Fibroblast of skin of back (primary cell): Measurements from ENCODE around the gene A2M.

ENCODE experiments used
- DNase-seq: peaks from one replicate; pipeline ENCODE4 v3.0.0-alpha.2; 2013

Gene A2M

DNA sequence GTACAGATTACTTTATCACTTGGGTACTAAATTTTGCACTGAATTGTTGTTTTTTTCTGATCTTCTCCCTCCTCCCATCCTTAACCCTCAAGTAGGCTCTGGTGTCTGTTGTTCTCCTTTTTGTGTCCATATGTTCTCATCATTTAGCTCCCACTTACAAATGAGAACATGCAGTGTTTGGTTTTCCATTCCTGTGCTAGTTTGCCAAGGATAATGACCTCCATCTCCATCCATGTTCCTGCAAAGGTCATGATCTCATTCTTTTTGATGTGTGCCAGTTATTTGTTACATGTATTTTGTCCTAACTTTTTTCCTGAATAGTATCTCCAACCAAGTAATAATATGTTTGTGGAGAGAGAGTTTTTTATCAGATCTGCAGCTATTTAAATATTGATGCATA lies 44.2 kb downstream of the A2M start:
- no peak for DNase-seq

DNA sequence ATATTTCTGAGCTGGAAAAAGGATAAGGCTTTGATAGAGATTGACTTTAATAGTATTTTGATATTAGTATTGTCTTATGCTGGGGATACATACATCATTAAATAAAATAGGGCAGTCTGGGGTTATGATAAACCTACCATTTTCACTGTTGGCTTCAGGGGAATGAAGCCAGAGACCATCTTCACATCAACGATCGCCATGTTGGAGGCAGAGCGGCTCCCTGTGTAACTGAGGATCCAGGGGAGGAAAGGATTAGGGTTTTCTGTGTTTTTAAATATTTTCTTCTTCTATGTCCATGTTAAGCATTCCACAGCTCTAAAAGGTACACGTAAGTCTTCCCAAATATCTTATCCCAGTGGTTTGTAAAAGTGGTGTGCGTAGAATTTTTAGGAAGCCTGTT lies 45.4 kb downstream of the A2M start:
- DNase-seq = no peak

GRCh38 chr12:9068600-9068999 lies 47.1 kb downstream of the A2M start:
- no peak for DNase-seq

DNA sequence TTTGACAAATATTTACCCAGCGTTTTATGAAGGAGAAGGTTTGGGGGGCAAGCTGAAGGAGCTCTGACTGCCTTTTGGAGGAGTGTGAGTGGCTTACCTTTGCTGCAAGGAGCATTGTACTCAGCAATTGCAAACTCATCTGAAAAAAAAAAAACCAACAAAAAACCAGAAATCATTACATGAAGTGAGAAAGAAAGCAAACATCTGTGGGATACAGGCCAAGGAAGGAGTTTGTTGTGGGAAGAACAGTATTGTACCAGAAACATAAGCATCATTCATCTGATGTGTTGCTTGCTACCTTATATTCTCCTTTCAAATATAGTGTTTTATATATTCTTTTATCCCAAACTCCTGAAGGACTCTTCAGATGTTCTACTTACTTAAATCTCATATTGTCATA lies 47.6 kb downstream of the A2M start:
- DNase-seq = no peak

DNA sequence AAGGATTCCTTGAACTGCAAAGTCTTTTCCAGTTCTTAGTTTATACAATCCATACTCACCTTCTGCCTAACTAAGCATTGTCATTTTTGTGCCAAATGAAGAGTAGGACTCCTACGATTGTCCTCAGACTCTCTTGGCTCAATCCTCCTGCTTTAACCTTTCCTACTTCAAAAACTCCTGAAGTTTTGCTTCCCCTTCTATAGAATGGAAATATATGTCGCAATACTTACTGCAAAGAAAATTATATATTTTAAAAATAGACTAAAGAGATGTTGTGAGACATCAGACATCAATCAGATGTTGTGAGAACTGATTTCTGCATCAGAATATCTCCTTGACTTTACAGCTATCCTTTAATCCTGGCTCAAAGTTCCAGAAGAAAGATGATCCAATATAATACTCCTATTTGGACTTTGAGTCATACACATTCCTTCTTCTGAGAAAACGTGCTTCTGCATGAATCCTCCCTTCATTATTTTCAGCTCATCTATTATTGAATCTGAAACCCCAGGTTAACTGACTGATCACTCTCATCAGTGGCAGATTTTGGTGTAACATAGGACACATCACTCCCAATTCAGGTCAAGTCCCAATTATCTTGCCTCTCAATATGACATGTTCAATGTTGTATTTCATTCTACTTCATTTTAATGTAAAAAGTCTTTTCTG lies 48.8 kb downstream of the A2M start:
- no peak for DNase-seq

DNA sequence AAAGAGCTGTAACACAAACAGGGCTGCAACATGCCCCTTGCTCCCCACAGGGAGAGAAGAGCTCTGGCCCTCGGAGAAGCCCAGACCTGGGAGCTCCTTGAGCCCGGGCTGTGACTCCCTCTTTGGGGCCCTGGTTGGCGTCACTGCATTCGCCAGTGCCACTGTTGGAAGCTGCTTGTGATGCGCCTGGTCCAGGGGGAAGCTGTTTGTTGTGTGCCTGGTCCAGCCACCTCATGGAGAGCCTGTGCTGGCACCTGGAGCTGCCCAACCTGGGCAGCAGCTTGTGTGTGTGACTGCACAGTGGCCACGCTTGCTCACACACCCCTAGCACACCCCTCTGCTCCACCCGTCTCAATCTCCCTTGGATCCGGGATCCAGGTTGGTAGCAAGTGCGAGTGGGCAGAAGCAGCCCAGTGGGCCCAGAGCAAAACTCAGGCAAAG lies 49.5 kb downstream of the A2M start:
- no peak for DNase-seq

DNA sequence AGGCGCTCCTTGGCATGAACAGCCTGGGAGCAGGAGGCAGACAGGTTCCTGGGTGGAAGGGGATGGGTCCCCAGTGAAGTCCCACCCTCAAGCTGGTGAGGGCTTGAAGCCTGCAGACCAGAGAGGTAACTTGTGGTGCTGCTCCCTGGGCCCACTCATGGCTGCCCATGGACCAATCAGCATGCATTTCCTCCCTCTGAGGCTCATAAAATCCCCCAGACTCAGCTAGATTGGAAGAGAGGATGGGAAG lies 50.2 kb downstream of the A2M start:
- no peak for DNase-seq

DNA sequence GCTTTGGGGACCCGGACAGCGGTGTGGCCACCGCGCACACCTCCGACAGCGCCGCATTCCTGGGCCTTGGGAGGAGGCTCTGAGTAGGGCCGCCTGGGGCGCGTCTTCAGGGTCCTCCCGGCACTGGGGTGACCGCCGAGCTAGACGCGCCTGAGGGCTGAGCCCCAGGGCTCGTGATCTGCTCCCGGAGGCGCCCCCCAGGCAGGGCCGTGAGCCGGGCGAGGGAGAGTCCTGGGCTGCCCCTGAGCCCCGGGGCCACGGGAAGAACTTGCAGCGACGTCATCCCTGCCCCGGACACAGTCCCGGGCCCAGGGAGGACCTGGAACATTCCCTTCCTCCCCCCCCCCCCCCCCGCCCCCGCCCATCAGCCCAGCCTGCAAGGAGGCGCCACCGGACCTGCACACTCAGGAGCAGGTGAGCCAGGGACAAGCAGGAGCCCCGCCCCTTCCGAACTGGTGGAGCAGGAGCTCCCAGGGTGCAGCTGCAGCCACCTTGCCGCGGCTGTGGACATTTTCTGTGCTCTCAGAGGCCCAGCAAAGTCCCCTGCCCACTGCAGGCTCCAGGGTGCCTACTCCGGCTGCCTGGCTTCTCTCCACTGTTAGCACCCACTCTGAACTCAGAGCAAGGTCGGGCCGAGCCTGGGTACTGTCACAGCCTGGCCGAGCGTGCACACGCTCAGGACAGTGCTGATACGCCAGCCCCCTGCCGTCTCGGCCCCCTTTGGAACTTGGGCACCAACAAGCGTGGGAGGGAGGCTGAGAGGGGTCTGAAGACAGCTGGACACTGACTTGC lies 50.7 kb downstream of the A2M start:
- DNase-seq = peak; percentile 43

DNA sequence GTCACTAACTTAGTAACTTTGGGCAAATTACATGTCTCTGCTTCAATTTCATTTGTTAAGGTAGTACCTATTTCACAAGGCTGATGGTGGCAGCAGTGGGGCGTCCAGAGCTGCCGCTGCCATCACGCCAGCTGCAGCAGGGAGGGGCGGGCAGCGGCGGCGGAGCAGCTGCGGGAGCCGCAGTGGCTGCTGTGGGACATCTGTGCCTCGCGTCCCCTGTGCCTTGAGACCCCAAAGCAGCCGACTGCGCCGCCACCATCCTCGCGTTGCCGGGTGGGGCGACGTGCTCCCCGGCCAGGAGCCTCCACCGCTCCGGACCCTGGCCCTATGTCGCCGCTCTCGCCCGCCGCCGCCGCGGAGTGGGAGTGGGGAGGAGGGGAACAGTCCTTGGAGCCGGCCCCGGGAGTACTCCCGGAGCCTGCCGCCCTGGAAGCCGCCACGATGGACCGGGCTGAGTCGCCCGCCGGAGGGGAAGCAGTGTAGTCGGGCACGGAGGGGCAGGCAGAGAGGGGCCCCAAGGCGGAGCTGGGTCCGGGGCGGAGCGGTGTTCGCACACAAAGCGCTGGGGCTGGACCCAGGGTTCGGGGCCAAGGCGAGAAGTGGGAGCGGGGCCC lies 51.4 kb downstream of the A2M start:
- DNase-seq = peak; percentile 53

DNA sequence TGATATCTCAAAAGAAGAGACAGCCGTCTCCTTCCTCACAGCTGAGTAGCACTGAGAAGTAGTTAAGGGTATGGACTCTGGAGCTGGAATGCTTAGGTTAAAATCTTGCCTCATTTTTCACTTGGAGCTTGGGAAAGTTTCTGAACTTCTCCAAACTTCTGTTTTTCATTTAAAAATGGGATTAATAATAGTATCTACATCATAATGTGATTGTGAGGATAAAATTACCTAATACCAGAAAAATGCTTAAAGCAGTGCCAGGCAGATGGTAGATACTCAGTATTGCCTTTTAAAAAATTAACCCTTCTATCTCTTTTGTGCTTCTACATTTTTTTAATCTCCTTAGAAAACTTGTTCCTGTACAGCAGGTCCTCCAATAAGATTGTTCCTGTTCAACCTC lies 63.1 kb downstream of the A2M start:
- DNase-seq = no peak

GRCh38 chr12:9051158-9051550 lies 64.6 kb downstream of the A2M start:
- DNase-seq = no peak

DNA sequence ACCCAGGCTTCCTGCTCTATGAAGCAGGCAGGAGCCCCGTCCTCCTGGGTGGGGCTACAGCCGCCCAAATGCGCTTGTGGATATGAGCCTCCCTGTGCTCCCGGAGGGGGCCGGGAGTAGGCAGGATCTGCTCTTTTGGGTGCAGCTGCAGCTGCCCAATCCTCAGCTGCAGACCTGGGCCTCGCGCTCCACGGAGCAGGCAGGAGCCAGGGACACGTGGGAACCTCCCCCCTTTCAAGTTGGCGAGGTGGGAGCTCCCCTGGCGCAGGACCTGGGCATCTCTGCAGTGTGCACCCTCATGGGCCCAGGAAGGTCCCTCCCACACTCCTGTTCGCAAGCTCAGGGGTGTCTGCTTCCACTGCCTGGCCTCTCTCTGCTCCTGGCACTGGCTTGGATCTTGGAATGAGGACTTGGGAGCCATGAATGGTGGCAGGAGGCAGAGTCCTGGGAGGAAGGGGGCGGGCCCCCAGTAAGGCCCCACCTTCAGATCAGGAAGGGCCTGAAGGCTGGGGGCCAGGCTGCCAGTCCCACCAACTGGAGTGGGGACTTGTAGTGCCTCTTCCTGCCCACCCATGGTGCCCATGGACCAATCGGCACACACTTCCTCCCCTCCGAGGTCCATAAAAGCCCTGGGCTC lies 65.1 kb downstream of the A2M start:
- no peak for DNase-seq

- peak; percentile 44 for DNase-seq
Measured at GRCh38 chr12:9049520-9050133, 66.1 kb downstream of the A2M start.

DNA sequence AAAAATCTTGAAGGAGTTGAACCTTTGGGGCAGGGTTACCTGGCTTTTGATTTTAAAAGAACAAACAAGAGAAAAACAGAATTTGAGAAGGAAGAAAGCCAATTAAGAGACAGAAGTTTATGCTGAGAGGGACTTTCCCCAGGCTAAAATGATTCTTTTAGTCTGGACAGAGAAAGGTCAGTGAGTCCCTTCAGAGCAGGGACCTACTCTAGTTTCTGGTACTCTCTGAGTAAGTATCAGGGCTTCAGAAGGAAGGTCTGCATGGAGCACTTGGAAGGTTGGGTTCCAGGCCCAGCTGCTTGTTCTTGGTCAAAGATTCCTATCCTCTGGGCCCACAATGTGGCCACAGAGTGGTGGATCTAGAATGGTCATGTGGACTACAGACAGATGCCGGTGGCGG lies 66.8 kb downstream of the A2M start:
- no peak for DNase-seq

DNA sequence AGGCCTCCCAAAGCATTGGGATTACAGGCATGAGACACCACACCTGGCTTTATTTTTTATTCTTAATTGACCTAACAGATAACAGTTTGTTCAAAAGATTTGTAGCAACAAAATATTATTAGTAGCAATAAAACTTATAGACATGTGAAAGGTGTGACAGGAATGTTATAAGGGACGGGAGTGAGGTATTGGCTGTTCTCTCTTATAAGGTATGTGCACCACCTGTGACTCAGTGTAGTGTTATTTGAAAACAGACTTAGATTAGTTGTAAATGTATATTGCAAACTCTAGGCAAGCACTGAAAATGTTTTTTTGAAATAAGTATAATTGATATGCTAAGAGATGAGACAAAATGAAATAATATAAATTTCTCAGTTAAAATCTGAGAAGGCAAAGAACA lies 68.6 kb downstream of the A2M start:
- DNase-seq = no peak

GRCh38 chr12:9043766-9044165 lies 72.0 kb downstream of the A2M start:
- no peak for DNase-seq

DNA sequence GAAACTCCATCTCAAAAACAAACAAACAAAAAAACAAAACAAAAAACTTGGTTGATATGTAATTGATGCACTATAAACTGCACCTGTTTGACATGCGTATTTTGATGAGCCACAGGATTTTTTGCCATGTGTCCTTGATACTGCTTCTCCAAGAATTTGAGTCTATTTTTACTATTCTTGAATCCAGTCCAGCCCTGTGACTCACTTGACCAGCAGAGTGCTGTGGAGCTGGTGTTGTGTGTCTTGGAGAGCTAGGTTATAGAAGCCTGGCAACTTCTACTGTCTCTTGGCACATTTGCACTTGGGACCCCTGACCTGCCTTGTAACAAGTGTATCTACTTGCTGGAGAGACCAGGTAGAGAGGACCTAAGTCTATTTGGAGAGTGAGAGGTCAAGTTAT lies 74.4 kb downstream of the A2M start:
- peak; percentile 38 for DNase-seq

GRCh38 chr12:9040484-9041186 lies 75.1 kb downstream of the A2M start:
- no peak for DNase-seq

GRCh38 chr12:9039397-9039977 lies 76.2 kb downstream of the A2M start:
- peak; percentile 44 for DNase-seq

DNA sequence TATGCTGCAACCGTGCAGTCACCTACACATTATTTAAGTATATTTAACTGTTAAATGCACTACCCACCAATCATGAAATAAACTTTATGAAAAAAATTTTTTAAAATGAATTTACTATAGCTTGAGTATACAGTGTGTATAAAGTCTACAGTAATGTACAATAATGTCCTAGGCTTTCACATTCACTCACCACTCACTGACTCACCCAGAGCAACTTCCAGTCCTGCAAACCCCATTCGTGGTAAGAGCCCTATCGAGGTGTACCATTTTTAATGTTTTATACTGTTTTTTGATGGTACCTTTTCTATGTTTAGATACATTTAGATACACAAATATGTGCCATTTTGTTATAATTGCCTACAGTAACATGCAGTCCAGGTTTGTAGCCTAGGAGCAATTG lies 78.3 kb downstream of the A2M start:
- DNase-seq = no peak

GRCh38 chr12:9036227-9036626 lies 79.5 kb downstream of the A2M start:
- DNase-seq = no peak

DNA sequence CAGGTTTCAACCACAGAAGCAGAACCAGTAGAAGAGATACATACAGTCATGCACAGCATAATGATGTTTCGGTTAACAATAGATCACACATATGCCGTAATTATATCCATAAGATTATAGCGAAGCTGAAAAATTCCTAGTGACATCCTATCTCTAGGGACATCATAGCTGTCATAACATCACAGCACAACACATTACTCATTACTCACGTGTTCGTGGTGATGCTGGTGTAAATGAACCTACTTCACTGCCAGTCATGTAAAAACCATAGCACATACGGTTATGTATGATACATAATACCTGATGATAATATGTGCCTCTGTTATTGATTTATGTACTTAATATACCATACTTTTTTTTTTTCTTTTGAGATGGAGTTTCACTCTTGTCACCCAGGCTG lies 81.6 kb downstream of the A2M start:
- no peak for DNase-seq
